C4-2B (cell line): Measurements from ENCODE around the gene PNPLA6.

Experiments used
- H3K27ac ChIP-seq: fragments of 450-650 bp; 2 replicates; pipeline ENCODE4 v1.5.1; 2017
- CTCF ChIP-seq: fragments of 450-650 bp; conservative IDR thresholded peaks from 2 replicates; pipeline ENCODE4 v1.5.1; 2017; ENCODE audit warnings: mild to moderate bottlenecking
- ZFX ChIP-seq: fragments of 450-650 bp; IDR thresholded peaks from 2 replicates; pipeline ENCODE4 v1.6.1; 2017

PNPLA6 gene

GRCh38 chr19:7607874-7608560 is 72.5 kb downstream of the PNPLA6 start:
- no peak overlapping the region for H3K27ac ChIP-seq
- TF ChIP-seq ZFX = no peak
- TF ChIP-seq CTCF = no peak

- TF ChIP-seq ZFX = no peak
- no peak for TF ChIP-seq CTCF
- no peak overlapping the region for H3K27ac ChIP-seq
Observed at GRCh38 chr19:7610491-7611240, 75.1 kb downstream of the PNPLA6 start.
